HG02885 (cell line): ENCODE data around the gene AIRE.
"Not testable (repeated sequence)": the region's sequence is repeated elsewhere in the genome, so short reads cannot be mapped to it uniquely, and the experiment has no call there.

ENCODE experiments used
- ATAC-seq: cut with Tn5 transposase; IDR thresholded peaks from one replicate; pipeline ENCODE4 v1.9.1; 2021; ENCODE audit warnings: mild to moderate bottlenecking; ENCODE audit not compliant: unreplicated experiment, poor library complexity

The AIRE gene

DNA sequence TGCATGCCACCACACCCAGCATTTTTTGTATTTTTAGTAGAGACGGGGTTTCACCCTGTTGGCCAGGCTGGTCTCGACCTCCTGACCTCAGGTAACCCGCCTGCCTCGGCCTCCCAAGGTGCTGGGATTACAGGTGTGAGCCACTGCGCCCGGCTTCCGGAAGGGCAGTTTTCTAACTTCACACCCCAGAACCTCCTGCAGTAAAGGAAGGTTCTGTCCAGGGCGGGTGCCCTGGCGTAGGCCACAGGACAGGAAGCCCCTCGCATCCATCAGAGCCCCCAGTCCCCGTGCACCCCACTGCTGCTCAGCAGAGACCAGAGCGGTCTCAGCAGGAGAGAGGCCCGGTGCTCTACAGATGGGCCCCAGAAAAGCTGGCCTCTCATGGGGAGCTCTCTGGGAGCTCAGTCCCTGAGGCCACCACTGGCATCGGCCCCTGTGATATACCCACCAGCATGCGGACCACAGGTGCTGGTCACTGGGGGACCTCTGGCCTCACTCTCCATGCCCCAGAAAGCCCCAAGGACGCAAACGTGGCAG is 19.9 kb upstream of the AIRE start:
- ATAC-seq, result no peak

DNA sequence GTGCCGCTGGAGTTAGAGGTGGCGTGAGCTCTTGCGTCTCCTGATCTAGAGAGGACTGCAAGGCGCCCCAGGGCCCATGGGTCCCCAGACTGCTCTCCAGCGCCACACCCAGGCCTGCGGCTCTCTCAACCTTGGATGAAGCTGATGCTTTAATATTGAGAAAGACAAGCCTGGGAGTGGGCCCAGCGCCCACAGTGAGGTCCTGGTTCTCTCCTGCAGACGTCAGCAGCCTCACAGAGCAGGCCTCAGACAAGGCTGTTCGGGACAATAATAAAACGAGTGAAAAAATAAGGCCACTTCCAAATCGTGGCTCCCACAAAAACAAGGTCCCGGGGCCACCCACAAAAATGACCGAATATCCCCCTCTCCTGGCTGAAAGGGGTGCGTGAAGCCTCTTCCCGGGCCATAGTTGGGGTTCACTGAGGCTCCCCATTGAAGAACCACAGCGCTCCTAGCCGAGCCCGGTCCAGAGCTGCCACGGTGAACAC is 18.0 kb upstream of the AIRE start:
- no peak for ATAC-seq

DNA sequence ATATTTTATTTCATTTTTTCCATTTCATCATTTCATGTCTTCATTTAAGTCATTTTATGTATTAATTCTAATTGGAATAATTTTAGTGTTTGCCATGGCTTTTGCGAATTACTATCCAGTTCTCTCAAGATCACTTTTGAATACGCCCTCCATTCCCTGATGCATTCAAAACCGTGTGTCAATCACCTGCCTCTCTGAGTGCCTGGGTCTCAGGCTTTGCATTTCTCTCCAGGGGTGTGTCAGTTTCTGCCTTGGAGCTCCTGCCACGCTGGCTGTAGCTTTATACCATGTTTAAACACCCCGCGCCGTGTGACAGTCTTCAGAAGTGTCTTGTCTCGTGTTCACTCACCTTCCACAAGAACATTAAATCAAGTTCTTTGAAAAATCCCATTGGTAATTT is 16.6 kb upstream of the AIRE start:
- ATAC-seq, result no peak

DNA sequence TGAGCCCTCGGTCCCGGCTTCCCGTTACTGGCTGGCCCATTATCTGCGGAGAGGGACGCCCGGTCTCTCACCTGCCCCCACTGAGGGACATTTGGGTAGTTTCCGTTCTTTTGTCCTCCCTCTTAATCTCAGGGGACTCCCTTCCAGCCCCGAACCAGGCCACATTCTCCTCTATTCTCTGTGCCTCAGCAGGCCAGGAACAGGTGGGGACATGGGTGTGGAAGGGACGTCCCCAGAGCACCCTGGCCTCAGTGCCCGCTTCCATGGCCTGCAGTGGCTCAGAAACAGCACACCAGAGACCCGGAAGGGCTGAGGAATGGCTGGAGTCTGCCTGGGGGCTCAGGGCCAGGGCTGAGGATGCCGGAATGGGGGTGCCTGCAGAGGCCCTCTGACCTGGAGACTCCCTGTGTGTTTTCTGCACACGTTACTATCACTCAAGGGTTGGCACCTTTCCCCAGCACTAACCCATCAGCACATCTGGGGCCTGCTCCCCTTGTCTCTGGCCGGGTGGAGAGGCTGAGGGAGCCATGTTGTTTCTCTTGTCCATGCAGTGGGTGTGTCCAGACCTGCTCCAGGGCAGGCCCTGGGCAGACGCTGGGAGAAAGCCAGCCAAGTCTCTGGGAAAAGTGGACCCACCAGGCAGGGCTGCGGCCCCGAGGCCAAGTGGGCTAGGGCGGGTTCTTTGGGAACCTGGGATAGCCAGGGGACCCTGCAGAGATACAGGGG is 14.0 kb upstream of the AIRE start:
- ATAC-seq, result no peak

DNA sequence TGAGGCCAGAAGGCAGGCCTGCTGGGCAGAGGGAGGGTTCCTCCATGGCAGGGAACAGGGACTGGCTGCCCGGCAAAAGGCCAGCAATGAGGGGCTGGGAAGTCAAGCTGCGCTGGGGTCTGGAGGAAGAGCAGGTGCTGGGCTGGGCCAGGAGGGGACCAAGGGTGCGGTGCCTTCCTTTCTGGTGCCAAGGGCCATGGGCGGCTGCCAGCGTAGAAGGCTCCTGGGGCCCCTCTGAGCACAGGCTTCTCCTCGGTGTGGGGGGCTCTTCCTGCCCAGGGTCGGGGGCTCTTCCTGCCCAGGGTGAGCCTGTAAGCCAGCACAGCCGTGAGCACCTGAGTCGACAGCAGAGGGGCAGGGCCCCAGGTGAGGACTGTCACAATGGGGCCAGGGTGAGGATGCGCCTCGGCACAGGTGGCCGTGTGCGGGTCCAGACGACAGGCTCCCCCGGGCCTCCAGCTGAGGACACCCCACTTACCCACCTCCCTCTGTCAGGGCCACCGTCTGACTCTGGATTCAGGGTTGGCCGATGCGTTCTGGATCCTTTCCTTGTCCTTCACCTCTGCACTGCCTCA is 13.3 kb upstream of the AIRE start:
- ATAC-seq, result no peak

DNA sequence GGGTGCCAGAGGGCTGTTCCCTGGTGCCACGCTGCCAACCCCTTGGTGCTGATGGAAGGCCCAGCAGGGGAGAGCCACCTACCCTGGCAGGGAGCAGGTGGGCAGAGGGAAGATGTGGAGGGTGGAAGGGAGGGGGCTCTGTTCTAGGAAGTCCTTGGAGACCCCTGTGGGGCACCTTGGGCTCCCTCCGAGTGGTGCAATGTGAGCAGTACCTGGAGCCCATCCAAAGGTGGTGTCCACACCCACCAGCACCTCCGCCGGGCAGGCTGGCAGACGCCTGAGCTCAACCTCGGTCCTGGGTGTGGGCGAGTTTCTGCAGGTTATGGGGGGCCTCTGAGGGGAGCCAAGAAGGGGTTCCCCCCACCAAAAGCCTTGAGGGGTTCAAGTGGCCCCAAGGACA is 12.6 kb upstream of the AIRE start:
- no peak for ATAC-seq

DNA sequence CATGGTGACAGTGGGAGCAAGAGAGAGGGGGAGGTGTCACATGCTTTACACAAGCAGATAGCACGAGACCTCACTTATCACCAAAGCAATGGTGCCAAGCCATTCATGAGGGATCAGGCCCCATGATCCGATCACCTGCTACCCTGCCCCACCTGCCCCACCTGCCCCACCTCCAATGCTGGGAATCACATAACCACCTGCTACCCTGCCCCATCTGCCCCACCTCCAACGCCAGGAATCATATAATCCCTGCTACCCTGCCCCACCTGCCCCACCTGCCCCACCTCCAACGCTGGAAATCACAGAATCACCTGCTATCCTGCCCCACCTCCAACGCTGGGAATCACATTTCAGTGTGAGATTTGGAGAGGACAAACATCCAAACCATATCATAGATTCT is 10.6 kb upstream of the AIRE start:
- ATAC-seq, result no peak

DNA sequence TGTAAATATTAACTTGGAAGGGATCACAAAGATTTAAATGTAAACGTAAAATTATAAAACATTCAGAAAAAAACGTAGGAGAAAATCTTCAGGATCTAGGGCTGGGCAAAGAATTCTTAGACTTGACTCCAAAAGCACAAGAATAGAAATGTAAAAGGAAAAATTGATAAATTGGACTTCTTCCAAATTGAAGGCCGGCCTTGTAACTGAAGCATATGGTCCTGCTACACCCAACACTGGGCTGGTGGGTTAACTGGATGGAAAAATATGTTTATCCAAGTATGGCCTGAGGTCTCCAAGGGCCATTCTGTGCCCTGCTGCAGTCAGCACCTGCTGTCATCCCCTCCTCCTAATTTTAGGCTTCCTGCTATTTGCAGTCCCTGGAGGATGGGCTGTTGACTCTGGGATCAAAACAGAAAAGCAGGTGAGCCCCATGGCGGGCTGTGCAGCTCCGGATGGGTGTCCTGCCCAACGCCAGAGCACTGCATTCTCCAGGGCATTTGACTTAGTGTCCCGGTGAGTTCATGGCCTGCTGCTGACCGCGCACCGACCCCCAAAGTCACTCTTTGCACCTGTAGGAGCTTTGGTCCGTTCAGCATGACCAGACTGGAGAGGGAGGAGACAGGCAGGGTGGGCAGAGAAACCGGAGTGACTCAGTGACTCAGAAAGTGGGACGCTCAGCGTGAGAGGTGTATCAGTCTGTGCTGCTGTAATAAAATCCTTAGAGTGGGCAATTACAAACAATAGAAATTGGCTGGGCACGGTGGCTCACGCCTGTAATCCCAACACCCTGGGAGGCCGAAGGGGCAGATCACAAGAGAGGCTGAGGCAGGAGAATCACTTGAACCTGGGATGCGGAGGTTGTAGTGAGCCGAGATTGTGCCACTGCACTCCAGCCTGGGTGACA is 6.1 kb upstream of the AIRE start:
- ATAC-seq, result no peak

DNA sequence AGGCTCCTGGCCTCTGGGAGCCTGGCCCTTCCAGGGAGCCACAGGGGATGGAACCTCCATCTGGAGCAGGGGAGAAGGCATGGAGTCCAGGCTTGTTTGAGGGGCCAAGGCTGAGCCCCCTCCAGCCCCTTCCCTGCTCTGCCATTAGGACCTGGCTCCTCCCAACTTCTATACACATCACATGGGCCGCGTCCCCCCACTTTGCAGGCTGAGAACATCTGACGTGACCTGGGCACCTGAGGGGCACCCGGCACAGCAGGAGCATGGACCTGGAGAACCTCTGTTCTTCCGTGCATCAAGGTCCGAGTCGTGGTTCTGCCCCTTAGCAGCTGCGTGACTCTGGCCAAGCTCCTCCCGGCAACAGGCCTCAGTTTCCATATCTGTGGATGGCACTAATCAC is 3.9 kb upstream of the AIRE start:
- ATAC-seq, result no peak

DNA sequence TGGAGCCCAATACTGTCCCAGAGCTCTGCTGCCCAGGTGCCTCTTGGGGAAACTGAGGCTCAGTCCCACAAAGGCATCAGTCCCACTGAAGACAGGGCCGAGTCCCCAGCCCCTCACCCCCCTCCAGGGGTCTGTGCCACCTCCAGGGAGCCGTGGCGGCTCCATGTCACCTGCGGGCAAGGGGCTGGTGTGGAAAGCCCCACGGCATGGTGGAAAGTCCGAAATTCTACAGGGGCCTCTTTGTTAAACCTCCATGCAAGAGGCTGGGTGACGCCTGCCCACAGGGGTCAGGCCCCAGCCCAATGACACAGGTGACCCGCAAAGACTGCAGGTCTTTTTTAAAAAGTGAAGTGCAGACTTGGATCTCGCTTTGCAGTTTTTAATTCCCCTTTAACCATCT is 3.3 kb upstream of the AIRE start:
- no peak for ATAC-seq

DNA sequence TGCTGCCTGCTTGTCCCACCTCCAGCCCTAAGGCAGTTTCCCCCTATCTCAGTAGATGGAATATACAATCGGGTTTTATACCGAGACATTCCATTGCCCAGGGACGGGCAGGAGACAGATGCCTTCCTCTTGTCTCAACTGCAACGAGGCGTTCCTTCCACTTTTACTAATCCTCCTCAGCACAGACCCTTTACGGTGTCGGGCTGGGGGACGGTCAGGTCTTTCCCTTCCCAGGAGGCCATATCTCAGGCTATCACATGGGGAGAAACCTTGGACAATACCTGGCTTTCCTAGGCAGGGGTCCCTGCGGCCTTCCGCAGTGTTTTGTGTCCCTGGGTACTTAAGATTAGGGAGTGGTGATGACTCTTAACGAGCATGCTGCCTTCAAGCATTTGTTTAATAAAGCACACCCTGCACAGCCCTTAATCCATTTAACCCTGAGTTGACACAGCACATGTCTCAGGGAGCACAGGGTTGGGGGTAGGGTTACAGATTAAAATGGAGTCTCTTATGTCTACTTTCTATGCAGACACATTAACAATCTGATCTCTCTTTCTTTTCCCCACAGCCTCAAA is 2.4 kb upstream of the AIRE start:
- not testable (repeated sequence) for ATAC-seq

DNA sequence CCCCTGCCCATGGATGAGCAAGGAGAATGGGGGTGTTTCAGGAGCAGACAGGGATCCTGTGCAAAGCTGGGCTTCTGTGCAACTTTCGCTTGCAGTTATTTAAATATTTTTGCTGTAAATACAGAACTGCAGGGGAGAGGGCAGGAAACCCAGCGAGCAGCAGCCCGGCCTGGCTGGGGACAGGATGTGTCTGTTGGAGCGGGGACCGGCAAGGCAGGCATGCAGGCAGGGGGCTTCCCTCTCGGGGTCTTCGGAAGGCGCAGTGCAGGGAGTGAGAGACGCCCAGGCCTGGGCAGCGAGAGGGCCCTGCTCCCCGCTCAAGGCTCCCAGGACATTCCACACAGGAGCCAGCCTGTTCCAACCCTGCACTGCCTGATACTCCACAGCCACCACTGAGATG is 1.7 kb upstream of the AIRE start:
- no peak for ATAC-seq

DNA sequence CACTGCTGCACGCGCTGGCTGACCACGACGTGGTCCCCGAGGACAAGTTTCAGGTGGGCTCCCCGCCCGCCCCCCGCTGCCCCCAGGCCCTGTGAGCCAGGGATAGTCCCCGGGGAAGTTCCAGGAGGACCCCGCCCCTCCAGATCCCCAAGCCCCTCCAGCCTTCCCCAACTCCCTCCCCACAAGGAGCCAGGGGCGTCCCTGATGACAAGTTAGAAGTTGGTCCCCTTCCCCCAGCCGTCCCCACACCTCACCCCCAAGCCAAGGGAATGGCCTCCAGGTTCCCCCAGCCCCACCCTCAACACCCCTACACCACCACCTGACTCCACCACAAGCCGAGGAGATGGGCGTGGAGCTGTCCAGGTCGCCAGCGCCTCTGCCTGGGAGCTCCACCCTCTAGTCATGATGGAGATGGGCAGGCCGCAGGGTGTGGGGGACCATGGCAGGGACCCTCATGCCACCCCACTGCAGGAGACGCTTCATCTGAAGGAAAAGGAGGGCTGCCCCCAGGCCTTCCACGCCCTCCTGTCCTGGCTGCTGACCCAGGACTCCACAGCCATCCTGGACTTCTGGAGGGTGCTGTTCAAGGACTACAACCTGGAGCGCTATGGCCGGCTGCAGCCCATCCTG is 525 bp downstream of the AIRE start:
- ATAC-seq, result no peak

DNA sequence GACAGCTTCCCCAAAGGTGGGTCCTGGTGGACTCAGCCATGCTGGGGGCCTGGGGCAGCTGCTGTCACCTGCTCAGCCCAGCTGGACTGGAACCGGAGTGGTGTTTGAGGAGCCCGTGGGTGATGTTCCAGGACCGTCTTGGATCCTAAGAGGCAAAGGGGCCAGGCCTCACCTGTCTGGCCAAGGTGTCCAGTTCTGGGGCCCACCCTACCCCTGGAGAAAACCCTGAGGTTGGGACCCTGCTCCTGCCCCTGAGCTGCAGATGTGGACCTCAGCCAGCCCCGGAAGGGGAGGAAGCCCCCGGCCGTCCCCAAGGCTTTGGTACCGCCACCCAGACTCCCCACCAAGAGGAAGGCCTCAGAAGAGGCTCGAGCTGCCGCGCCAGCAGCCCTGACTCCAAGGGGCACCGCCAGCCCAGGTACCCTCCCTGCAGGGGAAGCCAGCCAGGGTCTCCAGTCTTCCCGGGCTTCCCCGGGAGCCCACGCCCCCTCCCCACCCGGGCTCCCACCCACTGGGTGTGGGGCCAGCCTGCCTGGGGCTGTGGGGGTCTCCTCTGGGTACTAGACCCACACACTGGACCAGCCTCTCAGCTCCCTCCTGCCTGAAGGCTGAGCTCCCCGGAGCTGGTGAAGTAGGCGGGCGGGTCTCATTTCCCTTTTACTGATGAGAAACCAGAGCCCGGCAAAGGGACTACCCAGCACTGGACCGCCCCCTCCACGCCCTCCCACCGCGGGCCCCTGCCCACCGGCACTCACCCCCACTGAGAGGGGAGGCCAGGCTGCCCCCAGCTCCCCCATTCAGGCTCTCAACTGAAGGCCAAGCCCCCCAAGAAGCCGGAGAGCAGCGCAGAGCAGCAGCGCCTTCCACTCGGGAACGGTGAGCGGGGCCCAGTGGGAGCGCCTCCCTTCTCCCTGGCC is 1.3 kb downstream of the AIRE start:
- no peak for ATAC-seq

DNA sequence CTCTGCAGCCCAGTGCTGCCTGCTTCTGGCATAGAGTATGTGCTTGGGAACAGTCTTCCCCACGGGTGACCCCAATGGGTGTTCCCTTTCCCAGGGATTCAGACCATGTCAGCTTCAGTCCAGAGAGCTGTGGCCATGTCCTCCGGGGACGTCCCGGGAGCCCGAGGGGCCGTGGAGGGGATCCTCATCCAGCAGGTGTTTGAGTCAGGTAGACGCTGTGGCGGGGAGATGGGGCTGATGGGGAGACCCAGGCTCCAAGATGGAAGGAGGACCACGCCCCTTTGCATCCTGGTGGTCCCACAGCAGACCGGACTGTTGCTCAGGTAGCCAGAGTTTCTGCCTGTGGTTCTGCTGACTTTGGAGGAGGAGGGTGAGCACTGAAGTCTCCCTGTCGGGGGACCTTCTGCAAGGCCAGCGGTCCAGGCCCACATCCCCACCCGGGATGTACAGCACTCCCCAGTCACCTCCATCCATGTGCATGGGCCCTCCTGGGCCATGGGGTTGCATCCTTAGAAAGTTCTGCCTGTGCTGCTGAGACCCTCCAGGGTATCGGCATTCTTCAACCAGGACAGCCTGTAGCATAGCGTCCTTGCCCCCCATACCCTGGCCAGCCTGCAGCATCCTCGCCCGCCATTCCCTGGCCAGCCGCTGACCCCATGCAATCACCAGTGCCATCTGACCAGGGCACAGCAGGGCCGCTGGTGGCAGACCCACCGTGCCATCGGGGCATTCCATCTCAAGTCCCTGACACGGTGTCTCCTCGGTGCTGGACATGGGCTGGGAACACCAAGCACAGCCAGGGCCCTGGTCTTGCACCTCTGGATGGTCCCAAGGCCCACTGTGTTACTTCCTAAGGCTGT is 2.8 kb downstream of the AIRE start:
- no peak for ATAC-seq

DNA sequence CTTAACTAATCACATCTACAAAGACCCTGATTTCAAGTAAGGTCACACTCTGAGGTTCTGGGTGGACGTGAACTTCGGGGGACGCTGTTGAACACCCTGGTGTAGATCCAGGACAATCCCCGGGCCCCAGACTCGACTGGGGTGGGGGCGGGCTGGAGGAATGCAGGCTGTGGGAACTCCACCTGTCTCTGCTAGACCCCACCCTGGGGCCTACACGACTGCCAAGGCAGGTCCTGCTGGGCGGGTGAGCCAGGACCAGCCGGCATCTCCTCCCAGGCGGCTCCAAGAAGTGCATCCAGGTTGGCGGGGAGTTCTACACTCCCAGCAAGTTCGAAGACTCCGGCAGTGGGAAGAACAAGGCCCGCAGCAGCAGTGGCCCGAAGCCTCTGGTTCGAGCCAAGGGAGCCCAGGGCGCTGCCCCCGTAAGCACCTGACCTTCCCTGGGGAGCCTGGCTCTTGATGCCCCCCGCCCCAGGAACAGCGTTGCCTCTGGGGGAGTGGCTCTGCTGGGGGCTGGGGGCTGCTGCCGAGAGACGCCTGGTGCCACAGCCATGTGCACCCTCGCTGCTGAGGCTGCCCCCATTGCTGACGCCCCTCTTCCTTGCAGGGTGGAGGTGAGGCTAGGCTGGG is 3.8 kb downstream of the AIRE start:
- ATAC-seq, result no peak

DNA sequence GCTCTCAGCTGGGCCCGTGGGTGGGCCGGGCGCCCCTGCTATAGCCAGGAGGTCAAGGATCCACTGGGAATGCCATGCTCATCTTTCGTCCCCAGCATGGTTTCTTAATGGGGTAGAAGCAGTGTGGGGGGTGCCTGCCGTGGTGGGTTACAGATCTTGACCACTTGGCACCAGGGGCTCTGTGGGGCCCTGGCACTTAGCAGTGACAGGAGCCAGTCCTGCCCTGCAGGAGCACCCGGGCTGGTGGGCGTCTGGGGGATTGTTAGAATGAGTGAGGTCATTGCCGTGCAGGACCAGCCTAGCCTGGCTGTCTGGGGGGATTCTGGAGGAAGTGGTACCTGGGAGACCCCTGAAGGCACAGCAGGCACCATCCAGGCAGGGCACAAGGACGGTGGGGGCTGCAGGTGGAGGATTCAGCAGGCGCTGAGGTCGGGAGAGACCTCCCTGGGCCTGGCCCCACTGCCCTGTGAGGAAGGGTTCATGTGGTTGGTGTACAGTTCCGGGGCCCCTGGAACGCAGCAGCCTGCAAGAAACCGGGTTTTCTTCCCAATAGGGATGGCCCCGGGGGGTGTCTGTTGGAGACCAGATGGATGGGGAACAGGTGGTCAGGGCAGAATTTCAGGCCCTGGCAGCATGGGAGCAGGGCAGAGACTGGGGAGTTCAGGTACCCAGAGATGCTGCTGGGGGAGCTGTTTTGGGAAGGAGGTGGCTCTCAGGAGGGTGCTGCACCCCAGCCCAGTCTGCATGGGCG is 4.8 kb downstream of the AIRE start:
- no peak for ATAC-seq
